Colonic mucosa (tissue), 4 donors: Measurements from ENCODE around the gene STX16. TPM values are rescaled to one million over a fixed set of nuclear protein-coding genes. Genes with fewer than 3 reads are reported as not detected.
A peak's percentile ranks its signal among the peaks of the same experiment; 100 is the strongest.
"Not testable (repeated sequence)": the region's sequence is repeated elsewhere in the genome, so short reads cannot be mapped to it uniquely, and the experiment has no call there.

Source experiments
- DNase-seq: peaks from one replicate; pipeline ENCODE4 v3.0.0-alpha.2; 2020
- H3K27ac ChIP-seq: fragments of 200-600 bp; one replicate; pipeline ENCODE4 v1.8.0; 2021
- H3K27me3 ChIP-seq: fragments of 200-600 bp; one replicate; pipeline ENCODE4 v1.8.0; 2021
- H3K36me3 ChIP-seq: fragments of 200-600 bp; one replicate; pipeline ENCODE4 v1.8.0; 2021
- H3K4me1 ChIP-seq: fragments of 200-600 bp; one replicate; pipeline ENCODE4 v1.8.0; 2021; ENCODE audit warnings: mild to moderate bottlenecking
- H3K4me3 ChIP-seq: fragments of 200-600 bp; one replicate; pipeline ENCODE4 v1.8.0; 2021
- H3K9ac ChIP-seq, 2 donors: one replicate each; pipeline ENCODE4 v1.7.0; 2013; ENCODE audit warnings: control low read depth in 2 of 2, low read depth in 2 of 2, low read length in 2 of 2
- H3K9me3 ChIP-seq: fragments of 200-600 bp; one replicate; pipeline ENCODE4 v1.8.0; 2021
- CTCF ChIP-seq: fragments of 200-600 bp; IDR thresholded peaks from one replicate; pipeline ENCODE4 v1.8.0; 2022; ENCODE audit warnings: antibody characterized with exemption, mild to moderate bottlenecking
- intact Hi-C: fragments of 100-400 bp; cut with DNase I; formaldehyde crosslinking; loops from one replicate; pipeline ENCODE4 v1.14.1; 2022
- total RNA-seq, 2 donors: library from RNA; stranded (reverse); fragmentation: NEBNext Ultra II Directional in 1 of 2; extraction: Animal tissue kit (Norgen Biotek cat#: 25700) in 1 of 2; gene quantifications; one replicate each; pipeline ENCODE4 v1.2.1, GENCODE V29; 2021
- donor health status: healthy.
- donor health status: DM: no; HTN: no; CAD: no.
- donor health status: DM: no; HTN: no; CAD: no.

STX16 gene
- total RNA-seq, 2 donors from 2014 or later, result 36.3 to 38.3 TPM

GRCh38 chr20:58646703-58647102, 4.4 kb upstream of the STX16 start:
- H3K36me3 ChIP-seq, result no peaks in the 10 kb centered on the region
- no peak overlapping the region for H3K27ac ChIP-seq
- H3K4me3 ChIP-seq, result no peak overlapping the region
- no peak overlapping the region for H3K9ac ChIP-seq
- no peak for TF ChIP-seq CTCF
- no peak for DNase-seq
- no peaks in the 10 kb centered on the region for H3K27me3 ChIP-seq
- H3K4me1 ChIP-seq, result no peaks in the 10 kb centered on the region
- intact Hi-C loops, result no loop called here
- no peaks in the 10 kb centered on the region for H3K9me3 ChIP-seq

GRCh38 chr20:58647162-58647795, 3.8 kb upstream of the STX16 start:
- H3K4me1 ChIP-seq, result no peaks in the 10 kb centered on the region
- H3K36me3 ChIP-seq, result no peaks in the 10 kb centered on the region
- no peak overlapping the region for H3K4me3 ChIP-seq
- H3K27me3 ChIP-seq, result no peaks in the 10 kb centered on the region
- no peak overlapping the region for H3K9ac ChIP-seq
- TF ChIP-seq CTCF, result no peak
- intact Hi-C loops, result no loop called here
- no peak for DNase-seq
- no peak overlapping the region for H3K27ac ChIP-seq
- H3K9me3 ChIP-seq, result no peaks in the 10 kb centered on the region

GRCh38 chr20:58647796-58648501, 3.1 kb upstream of the STX16 start:
- no peak overlapping the region for H3K27ac ChIP-seq
- TF ChIP-seq CTCF, result no peak
- intact Hi-C loops, result no loop called here

GRCh38 chr20:58648502-58648825, 2.6 kb upstream of the STX16 start:
- H3K27me3 ChIP-seq, H3K36me3 ChIP-seq, H3K9ac ChIP-seq, H3K27ac ChIP-seq, H3K4me1 ChIP-seq, H3K4me3 ChIP-seq, H3K9me3 ChIP-seq, DNase-seq, intact Hi-C loops: not testable (repeated sequence)

More at GRCh38 chr20:58647796-58648501, 3.1 kb upstream of the STX16 start:
- Histone ChIP-seq H3K27me3 (no peaks in the 10 kb centered on the region), H3K9me3 (no peaks in the 10 kb centered on the region), H3K9ac (no peak overlapping the region), H3K36me3 (no peaks in the 10 kb centered on the region), H3K4me1 (peaks cover under 1% of the 10 kb centered on the region), H3K4me3 (no peak overlapping the region)
- DNase-seq, result no peak

- no peak for TF ChIP-seq CTCF
- H3K27me3 ChIP-seq, result no peaks in the 10 kb centered on the region
- no peaks in the 10 kb centered on the region for H3K36me3 ChIP-seq
- H3K9me3 ChIP-seq, result no peaks in the 10 kb centered on the region
- H3K4me1 ChIP-seq, result peaks cover 8% of the 10 kb centered on the region
- H3K27ac ChIP-seq, result peak overlapping the region; percentile 98
- DNase-seq, result peak; percentile 35
- H3K4me3 ChIP-seq, result peak overlapping the region; percentile 98
- H3K9ac ChIP-seq, result peak overlapping the region; percentile 73 to 78
- intact Hi-C loops, result no loop called here
Measured at GRCh38 chr20:58649288-58650180, 1.5 kb upstream of the STX16 start.
